ENCODE results near the gene DNASE2.
"Not testable (repeated sequence)": the region's sequence is repeated elsewhere in the genome, so short reads cannot be mapped to it uniquely, and the experiment has no call there.

DNASE2 gene

GRCh38 chr19:12881172-12881808, at the start of gene DNASE2:
DNASE2 (minus strand) TSS chr19:12881449; CDS start chr19:12881375, 74 bp downstream.
- DNase-seq = peak; percentile 90 to 92

GRCh38 chr19:12930002-12930645, 48.9 kb upstream of the DNASE2 start:
- DNase-seq = no peak

- no peak for DNase-seq
Measured at GRCh38 chr19:12924621-12925310, 43.5 kb upstream of the DNASE2 start.

GRCh38 chr19:12922959-12923358, 41.7 kb upstream of the DNASE2 start:
- DNase-seq = no peak

- DNase-seq = no peak
Measured at GRCh38 chr19:12921047-12921446, 39.8 kb upstream of the DNASE2 start.

- DNase-seq = no peak
Measured at GRCh38 chr19:12918253-12918652, 37.0 kb upstream of the DNASE2 start.

GRCh38 chr19:12915860-12916259, 34.6 kb upstream of the DNASE2 start:
- DNase-seq = not testable (repeated sequence)

GRCh38 chr19:12913851-12914690, 32.8 kb upstream of the DNASE2 start:
- peak; percentile 58 to 65 for DNase-seq

GRCh38 chr19:12913011-12913561, 31.8 kb upstream of the DNASE2 start:
- no peak for DNase-seq

- DNase-seq = no peak
Measured at GRCh38 chr19:12912571-12912970, 31.3 kb upstream of the DNASE2 start.

GRCh38 chr19:12907166-12907565, 25.9 kb upstream of the DNASE2 start:
- no peak for DNase-seq

- no peak for DNase-seq
Measured at GRCh38 chr19:12899891-12900518, 18.8 kb upstream of the DNASE2 start.

- no peak for DNase-seq
Measured at GRCh38 chr19:12896460-12896859, 15.2 kb upstream of the DNASE2 start.

- no peak for DNase-seq
Measured at GRCh38 chr19:12893582-12893981, 12.3 kb upstream of the DNASE2 start.

- no peak for DNase-seq
Measured at GRCh38 chr19:12891553-12892021, 10.3 kb upstream of the DNASE2 start.

GRCh38 chr19:12890787-12891552, 9.7 kb upstream of the DNASE2 start, which contains the start of gene GCDH:
GCDH (plus strand) TSS chr19:12891160; CDS start chr19:12891305, 145 bp downstream.
- DNase-seq = peak; percentile 98

- not testable (repeated sequence) for DNase-seq
Measured at GRCh38 chr19:12890299-12890786, 9.1 kb upstream of the DNASE2 start.

GRCh38 chr19:12888006-12888603, 6.9 kb upstream of the DNASE2 start:
- DNase-seq = no peak

- no peak for DNase-seq
Measured at GRCh38 chr19:12886969-12887747, 5.9 kb upstream of the DNASE2 start, which contains the start of gene KLF1. KLF1 (minus strand) TSS chr19:12887201; CDS start chr19:12887140, 61 bp downstream.

- DNase-seq = no peak
Measured at GRCh38 chr19:12886651-12886968, 5.4 kb upstream of the DNASE2 start.
